GM13976 (cell line): Measurements from ENCODE around the gene SLC38A2.

Experiments
- DNase-seq: peaks from one replicate; pipeline ENCODE4 v3.0.0; 2012; ENCODE audit warnings: low spot score
- in situ Hi-C: fragments of 300-500 bp; cut with MboI; formaldehyde crosslinking; loops from one replicate; pipeline ENCODE4 v1.12.0; 2022; ENCODE audit warnings: low sequenced_read_pairs, mixed read lengths, inconsistent platforms; ENCODE audit not compliant: unreplicated experiment
- TF ChIP-seq, protein P1 (sequence below): IDR thresholded peaks from 2 replicates; pipeline ENCODE4 v1.5.1; 2012; ENCODE audit warnings: borderline replicate concordance, mild to moderate bottlenecking; ENCODE audit not compliant: insufficient read depth; ENCODE audit errors: extremely low read depth, missing control alignments, control extremely low read depth

Gene SLC38A2

DNA sequence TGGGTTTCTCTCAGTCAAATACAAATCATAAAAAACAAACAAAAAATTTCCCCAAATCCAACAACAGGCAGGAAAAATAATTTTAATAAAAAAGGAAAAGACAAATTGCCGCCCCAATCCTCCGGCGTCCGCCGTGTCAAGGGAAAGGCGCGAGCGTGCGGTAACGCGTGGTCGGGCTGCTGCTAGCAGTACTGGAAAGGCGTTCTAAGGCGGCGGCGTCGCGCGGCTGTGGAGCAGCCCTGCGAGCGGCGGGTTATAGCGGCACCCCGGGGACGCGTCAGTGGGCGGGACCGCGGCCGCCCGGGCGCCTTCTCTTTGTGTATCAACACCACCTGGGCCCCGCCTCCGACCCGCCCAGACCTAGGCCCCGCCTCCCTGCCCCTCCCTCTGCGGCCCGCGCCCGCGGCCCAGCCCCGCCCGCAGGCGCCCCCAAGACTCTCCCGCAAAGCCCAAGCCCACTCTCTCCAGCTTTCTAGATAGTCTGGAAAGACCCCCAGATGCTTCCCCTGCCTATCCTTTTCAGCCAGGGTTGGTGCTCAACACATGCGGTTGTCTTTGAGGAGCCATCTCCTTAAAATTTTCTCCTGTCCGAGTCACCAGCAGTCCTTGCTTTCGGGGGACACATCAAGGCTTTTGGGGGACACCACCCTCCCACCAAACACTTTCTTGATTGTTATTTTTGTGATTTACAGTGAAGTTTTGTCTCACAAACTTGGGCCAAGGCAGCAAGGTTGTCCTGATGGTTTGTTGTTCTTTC lies at the start of gene SLC38A2:
TSS of gene SLC38A2 (minus strand) at position 230 of the 757 bp plus-strand sequence. CDS start 1,480 bp downstream, outside the sequence.
- peak; percentile 98 for DNase-seq
- TF ChIP-seq, protein P1, sequence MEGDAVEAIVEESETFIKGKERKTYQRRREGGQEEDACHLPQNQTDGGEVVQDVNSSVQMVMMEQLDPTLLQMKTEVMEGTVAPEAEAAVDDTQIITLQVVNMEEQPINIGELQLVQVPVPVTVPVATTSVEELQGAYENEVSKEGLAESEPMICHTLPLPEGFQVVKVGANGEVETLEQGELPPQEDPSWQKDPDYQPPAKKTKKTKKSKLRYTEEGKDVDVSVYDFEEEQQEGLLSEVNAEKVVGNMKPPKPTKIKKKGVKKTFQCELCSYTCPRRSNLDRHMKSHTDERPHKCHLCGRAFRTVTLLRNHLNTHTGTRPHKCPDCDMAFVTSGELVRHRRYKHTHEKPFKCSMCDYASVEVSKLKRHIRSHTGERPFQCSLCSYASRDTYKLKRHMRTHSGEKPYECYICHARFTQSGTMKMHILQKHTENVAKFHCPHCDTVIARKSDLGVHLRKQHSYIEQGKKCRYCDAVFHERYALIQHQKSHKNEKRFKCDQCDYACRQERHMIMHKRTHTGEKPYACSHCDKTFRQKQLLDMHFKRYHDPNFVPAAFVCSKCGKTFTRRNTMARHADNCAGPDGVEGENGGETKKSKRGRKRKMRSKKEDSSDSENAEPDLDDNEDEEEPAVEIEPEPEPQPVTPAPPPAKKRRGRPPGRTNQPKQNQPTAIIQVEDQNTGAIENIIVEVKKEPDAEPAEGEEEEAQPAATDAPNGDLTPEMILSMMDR = no peak
- in situ Hi-C loops = loop anchor here (25.0 kb wide), 1 partner anchor 210 kb away; no protein-coding TSS in a partner anchor

DNA sequence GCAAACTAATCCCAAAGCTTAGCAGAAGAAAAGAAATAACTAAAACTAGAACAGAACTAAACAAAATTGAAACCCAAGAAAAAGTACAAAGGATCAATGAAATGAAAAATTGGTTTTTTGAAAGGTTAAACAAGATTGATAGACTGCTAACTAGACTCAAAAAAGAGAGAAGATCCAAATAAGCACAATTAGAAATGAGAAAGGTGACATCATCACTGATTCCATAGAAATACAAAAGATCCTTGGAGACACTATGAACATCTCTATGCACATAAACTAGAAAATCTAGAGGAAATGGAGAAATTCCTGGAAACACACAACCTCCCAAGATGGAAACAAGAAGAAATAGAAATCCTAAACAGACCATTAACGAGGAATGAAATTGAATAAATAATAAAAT lies 47.1 kb upstream of the SLC38A2 start:
- in situ Hi-C loops = no loop called here
- TF ChIP-seq, protein P1 = no peak

DNA sequence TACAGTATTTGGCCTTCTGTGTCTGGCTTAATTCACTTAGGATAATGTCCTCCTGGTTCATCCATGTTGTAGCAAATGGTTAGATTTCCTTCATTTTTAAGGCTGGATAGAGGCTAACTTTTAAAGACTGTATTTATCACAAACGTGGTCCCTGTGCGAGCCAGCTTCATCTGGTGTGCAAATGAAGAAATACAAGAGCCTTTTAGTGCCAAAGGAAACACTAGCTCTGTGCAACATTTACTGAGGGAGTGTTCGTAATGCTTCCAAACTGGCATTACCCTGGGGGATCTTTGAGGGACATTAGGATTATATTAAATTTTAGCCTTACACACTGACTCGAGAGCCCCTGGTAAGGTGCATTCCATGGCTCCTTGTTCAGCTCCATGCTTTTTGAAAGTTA lies 43.0 kb upstream of the SLC38A2 start:
- TF ChIP-seq, protein P1 = no peak
- in situ Hi-C loops = no loop called here

More for the DNA sequence above, 47.1 kb upstream of the SLC38A2 start:
- DNase-seq = no peak

DNA sequence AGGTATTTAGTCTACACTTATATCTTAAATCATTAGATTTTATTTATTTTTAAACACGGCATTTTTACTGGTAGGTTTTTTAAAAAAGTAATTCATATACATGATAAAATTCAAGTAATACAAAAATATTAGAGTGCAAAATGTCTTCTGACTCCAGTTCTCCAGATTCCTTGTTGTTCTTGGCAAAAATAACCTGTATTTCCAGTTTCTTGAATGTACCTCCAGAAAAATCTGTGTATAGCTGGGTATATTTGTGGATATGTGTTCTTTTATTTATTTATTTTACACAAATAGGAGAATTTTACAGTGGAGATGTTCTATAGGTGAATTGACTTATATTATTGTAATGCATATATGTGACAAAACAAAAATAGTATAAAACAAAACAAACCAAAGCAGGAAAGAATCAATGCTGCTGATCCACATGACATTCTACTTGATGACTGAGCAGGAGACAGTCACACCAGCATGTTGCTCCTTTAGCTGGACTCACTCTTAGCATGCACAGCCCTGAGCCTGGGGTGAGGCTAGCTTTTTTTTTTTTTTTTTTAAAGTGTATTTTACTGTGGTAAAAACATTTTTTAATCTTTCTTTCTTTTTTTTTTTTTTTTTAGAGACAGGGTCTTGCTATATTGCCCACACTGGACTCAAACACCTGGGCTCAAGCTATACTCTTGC lies 42.2 kb upstream of the SLC38A2 start:
- TF ChIP-seq, protein P1 = no peak
- DNase-seq = no peak
- in situ Hi-C loops = no loop called here

More for the DNA sequence above, 43.0 kb upstream of the SLC38A2 start:
- DNase-seq = no peak

DNA sequence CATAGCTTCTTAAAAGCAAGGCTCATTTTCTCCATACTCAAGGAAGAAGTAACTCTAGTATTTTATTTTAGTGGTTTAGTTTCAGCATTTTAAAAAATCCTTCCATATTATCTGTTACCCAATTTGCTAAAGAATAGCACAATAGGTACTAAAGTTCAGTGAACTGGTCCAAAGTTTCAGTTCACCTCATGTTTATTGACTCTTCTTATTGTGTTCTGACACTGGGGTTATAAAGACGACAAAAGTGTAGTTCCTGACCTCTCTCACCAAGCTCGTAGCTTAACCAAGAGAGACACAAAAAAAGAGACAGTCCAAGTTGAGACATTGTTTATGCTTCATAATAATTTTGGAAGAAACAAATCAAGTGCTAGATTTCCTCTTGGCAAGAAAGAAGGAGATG lies 40.8 kb upstream of the SLC38A2 start:
- TF ChIP-seq, protein P1 = no peak
- DNase-seq = no peak
- in situ Hi-C loops = no loop called here

DNA sequence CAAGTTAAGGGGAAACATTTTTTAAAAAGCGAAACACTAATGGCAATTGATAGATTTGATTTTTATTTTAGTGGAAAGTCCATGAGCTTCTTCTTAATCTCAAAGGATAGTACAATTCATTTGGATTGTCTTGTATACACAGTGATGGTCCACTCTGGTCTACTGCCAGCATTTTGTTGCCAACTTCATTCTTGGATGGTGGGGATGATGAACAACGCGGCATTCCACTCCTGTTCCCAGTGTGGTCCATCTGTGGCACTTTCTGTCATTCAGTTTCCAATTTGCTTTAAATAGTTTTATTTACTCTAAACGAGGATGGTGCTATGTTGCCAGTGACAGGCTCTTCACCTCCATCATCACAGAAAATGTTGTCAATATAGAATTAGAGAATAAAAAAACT lies 40.3 kb upstream of the SLC38A2 start:
- TF ChIP-seq, protein P1 = no peak
- in situ Hi-C loops = no loop called here
- DNase-seq = no peak
